ENCODE measurements around the gene SNIP1. TPM values are rescaled to one million over a fixed set of nuclear protein-coding genes. Genes with fewer than 3 reads are reported as not detected.

SNIP1 gene
- total and polyA plus RNA-seq, 2 experiments from 2014 or later = 7.0 to 11.4 TPM

GRCh38 chr1:37498872-37499617 is 55.0 kb downstream of the SNIP1 start:
- Mint-ChIP-seq H3K9me3 (no peaks in the 10 kb centered on the region), H3K27me3 (ENCODE audit: insufficient read depth, low read depth, poor library complexity) (peaks cover 4% of the 10 kb centered on the region), H3K36me3 (ENCODE audit: low read depth) (peaks cover 25% of the 10 kb centered on the region), H3K27ac (no peak overlapping the region), H3K4me3 (no peak overlapping the region), H3K4me1 (no peaks in the 10 kb centered on the region)
- ATAC-seq (no peak), DNase-seq (ENCODE audit: low spot score) (no peak)
- Histone ChIP-seq H3K27ac (ENCODE audit: low read depth) (no peak overlapping the region), H3K4me1 (ENCODE audit: insufficient read depth) (no peaks in the 10 kb centered on the region), H3K9me2 (ENCODE audit: insufficient read depth) (no peaks in the 10 kb centered on the region), H3K27me3 (ENCODE audit: insufficient read depth) (no peaks in the 10 kb centered on the region), H3K4me3 (no peak overlapping the region), H4K20me1 (replicated peaks; ENCODE audit: insufficient read depth) (no peaks in the 10 kb centered on the region; the same call in 1 of the 2 replicates), H3K79me2 (replicated peaks; ENCODE audit: insufficient read depth) (no peaks in the 10 kb centered on the region), H3F3A (replicated peaks; ENCODE audit: low read depth) (no peaks in the 10 kb centered on the region), H3K4me2 (no peak overlapping the region), H3K36me3 (ENCODE audit: insufficient read depth) (peaks cover 7% of the 10 kb centered on the region; the same call in 1 of the 2 replicates), H2AFZ (no peak overlapping the region)
- TF ChIP-seq ZNF462 (CRISPR knock-in tag; IDR thresholded peaks at IDR 0.05) (no peak), EZH2 (IDR thresholded peaks at IDR 0.05; ENCODE audit: low read depth, unreplicated experiment) (no peak), EZH2phosphoT487 (IDR thresholded peaks at IDR 0.05; ENCODE audit: unreplicated experiment) (no peak), NANOG (IDR thresholded peaks at IDR 0.05; ENCODE audit: borderline replicate concordance) (no peak), CREB1 (CRISPR knock-in tag; IDR thresholded peaks at IDR 0.05; ENCODE audit: low read depth) (no peak), STAT1 (IDR thresholded peaks at IDR 0.05; ENCODE audit: unreplicated experiment) (no peak), JUNB (IDR thresholded peaks at IDR 0.05; ENCODE audit: unreplicated experiment) (no peak), POLR2AphosphoS5 (IDR thresholded peaks at IDR 0.05; ENCODE audit: low read depth) (no peak), ZNF331 (CRISPR knock-in tag; IDR thresholded peaks at IDR 0.05; ENCODE audit: low read depth) (no peak), ZNF114 (CRISPR knock-in tag; IDR thresholded peaks at IDR 0.05) (no peak)
- TF ChIP-seq, protein P1, sequence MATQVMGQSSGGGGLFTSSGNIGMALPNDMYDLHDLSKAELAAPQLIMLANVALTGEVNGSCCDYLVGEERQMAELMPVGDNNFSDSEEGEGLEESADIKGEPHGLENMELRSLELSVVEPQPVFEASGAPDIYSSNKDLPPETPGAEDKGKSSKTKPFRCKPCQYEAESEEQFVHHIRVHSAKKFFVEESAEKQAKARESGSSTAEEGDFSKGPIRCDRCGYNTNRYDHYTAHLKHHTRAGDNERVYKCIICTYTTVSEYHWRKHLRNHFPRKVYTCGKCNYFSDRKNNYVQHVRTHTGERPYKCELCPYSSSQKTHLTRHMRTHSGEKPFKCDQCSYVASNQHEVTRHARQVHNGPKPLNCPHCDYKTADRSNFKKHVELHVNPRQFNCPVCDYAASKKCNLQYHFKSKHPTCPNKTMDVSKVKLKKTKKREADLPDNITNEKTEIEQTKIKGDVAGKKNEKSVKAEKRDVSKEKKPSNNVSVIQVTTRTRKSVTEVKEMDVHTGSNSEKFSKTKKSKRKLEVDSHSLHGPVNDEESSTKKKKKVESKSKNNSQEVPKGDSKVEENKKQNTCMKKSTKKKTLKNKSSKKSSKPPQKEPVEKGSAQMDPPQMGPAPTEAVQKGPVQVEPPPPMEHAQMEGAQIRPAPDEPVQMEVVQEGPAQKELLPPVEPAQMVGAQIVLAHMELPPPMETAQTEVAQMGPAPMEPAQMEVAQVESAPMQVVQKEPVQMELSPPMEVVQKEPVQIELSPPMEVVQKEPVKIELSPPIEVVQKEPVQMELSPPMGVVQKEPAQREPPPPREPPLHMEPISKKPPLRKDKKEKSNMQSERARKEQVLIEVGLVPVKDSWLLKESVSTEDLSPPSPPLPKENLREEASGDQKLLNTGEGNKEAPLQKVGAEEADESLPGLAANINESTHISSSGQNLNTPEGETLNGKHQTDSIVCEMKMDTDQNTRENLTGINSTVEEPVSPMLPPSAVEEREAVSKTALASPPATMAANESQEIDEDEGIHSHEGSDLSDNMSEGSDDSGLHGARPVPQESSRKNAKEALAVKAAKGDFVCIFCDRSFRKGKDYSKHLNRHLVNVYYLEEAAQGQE (IDR thresholded peaks at IDR 0.05; ENCODE audit: unreplicated experiment) = no peak
- TF ChIP-seq, protein P2, sequence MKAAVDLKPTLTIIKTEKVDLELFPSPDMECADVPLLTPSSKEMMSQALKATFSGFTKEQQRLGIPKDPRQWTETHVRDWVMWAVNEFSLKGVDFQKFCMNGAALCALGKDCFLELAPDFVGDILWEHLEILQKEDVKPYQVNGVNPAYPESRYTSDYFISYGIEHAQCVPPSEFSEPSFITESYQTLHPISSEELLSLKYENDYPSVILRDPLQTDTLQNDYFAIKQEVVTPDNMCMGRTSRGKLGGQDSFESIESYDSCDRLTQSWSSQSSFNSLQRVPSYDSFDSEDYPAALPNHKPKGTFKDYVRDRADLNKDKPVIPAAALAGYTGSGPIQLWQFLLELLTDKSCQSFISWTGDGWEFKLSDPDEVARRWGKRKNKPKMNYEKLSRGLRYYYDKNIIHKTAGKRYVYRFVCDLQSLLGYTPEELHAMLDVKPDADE (IDR thresholded peaks at IDR 0.05) = no peak
- TF ChIP-seq, protein P3, sequence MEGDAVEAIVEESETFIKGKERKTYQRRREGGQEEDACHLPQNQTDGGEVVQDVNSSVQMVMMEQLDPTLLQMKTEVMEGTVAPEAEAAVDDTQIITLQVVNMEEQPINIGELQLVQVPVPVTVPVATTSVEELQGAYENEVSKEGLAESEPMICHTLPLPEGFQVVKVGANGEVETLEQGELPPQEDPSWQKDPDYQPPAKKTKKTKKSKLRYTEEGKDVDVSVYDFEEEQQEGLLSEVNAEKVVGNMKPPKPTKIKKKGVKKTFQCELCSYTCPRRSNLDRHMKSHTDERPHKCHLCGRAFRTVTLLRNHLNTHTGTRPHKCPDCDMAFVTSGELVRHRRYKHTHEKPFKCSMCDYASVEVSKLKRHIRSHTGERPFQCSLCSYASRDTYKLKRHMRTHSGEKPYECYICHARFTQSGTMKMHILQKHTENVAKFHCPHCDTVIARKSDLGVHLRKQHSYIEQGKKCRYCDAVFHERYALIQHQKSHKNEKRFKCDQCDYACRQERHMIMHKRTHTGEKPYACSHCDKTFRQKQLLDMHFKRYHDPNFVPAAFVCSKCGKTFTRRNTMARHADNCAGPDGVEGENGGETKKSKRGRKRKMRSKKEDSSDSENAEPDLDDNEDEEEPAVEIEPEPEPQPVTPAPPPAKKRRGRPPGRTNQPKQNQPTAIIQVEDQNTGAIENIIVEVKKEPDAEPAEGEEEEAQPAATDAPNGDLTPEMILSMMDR (conservative IDR thresholded peaks at IDR 0.05; ENCODE audit: low read depth in 2 of 2) = no peak

Data from GM23338 (cell line).